Cardiac muscle cell (in vitro differentiated cells and primary cell): ENCODE results near the gene CACNB4. TPM values are rescaled to one million over a fixed set of nuclear protein-coding genes. Genes with fewer than 3 reads are reported as not detected.

Source experiments
- DNase-seq, 2 donors: peaks; one replicate each; pipeline versions ENCODE4 v3.0.0 to v3.0.0-alpha.2; 2010 to 2017; ENCODE audit warnings: low read depth in 1 of 2, low spot score in 1 of 2
- H3K27ac ChIP-seq: fragments of 200-600 bp; sonication (generic); 2 replicates; pipeline ENCODE4 v1.5.1; 2016
- H3K27me3 ChIP-seq: fragments of 200-600 bp; sonication (generic); 2 replicates; pipeline ENCODE4 v1.6.0; 2016; ENCODE audit warnings: control low read depth
- H3K36me3 ChIP-seq: fragments of 200-600 bp; sonication (generic); 2 replicates; pipeline ENCODE4 v1.5.1; 2016; ENCODE audit warnings: control low read depth
- H3K4me1 ChIP-seq: fragments of 200-600 bp; sonication (generic); 2 replicates; pipeline ENCODE4 v1.8.1; 2017; ENCODE audit warnings: low read depth, mild to moderate bottlenecking, mixed run types
- H3K4me3 ChIP-seq: fragments of 200-600 bp; sonication (generic); 2 replicates; pipeline ENCODE4 v1.5.1; 2016; ENCODE audit warnings: mild to moderate bottlenecking
- H3K9me3 ChIP-seq: fragments of 200-600 bp; sonication (generic); 2 replicates; pipeline ENCODE4 v1.5.1; 2017; ENCODE audit warnings: low read depth, mild to moderate bottlenecking, control low read depth
- polyA plus RNA-seq: library from polyadenylated mRNA; unstranded; fragments of >200 nt; fragmentation: Nextera tagmentation; extraction: Ambion mirVana; gene quantifications from 2 replicates; pipeline ENCODE4 v1.2.1, GENCODE V29; 2016
- total RNA-seq: library from RNA; depleted of rRNA; stranded (reverse); fragments of >200 nt; gene quantifications from 2 replicates; pipeline ENCODE4 v1.2.3, GENCODE V29; 2016
- TF ChIP-seq, protein P1 (sequence below): IDR thresholded peaks from 2 replicates; pipeline ENCODE4 v1.5.1; 2012; ENCODE audit warnings: low read depth, mild to moderate bottlenecking, low read length

CACNB4 gene
- total and polyA plus RNA-seq, 2 experiments from 2014 or later: 0.09 to 0.18 TPM

DNA sequence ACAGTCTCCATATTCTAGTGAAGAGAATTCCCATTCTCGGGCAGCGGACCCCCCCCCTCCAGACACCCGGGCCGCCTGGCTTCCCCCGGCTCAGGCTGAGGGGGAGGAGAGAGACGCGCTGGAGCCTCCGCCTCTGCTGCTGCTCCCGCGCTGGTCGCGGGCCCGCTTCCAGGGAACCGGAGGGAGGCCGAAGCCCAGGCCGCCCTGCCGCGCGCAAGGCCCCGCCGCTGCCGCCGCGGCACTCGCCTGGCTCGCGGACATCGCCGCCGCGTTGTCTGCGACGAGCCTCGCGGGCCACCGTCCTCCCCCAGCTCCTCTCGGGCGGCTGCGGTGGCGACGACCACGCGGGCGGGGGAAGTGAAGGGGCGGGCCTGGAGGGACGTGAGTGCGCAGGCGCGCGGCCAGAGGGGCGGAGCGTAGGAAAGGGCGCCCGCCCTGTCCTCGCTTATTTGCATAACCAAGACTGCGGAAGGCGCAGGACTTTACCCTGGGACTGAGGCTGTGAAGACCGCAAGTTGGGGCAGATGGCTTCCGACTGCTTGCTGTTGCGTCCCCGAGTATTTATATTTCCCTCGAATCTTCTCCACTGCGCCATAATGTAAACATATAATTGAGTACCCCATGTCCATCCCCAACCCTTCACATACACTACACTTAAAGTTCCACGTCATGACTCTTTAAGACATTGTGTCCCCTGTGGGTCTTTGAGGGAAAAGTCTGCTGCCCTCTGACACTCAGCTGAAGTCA lies 270.5 kb downstream of the CACNB4 start, which contains the start of gene ARL5A:
Gene ARL5A, minus strand, starts transcription at position 279 of the 747 bp plus-strand sequence. Its CDS starts 245 bp downstream, at position 34.
- peak within 1 kb of the TSS; percentile 93 for H3K27ac ChIP-seq
- TF ChIP-seq, protein P1, sequence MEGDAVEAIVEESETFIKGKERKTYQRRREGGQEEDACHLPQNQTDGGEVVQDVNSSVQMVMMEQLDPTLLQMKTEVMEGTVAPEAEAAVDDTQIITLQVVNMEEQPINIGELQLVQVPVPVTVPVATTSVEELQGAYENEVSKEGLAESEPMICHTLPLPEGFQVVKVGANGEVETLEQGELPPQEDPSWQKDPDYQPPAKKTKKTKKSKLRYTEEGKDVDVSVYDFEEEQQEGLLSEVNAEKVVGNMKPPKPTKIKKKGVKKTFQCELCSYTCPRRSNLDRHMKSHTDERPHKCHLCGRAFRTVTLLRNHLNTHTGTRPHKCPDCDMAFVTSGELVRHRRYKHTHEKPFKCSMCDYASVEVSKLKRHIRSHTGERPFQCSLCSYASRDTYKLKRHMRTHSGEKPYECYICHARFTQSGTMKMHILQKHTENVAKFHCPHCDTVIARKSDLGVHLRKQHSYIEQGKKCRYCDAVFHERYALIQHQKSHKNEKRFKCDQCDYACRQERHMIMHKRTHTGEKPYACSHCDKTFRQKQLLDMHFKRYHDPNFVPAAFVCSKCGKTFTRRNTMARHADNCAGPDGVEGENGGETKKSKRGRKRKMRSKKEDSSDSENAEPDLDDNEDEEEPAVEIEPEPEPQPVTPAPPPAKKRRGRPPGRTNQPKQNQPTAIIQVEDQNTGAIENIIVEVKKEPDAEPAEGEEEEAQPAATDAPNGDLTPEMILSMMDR: no peak
- peak; percentile 97 to 98 for DNase-seq
- peak within 1 kb of the TSS; percentile 83 for H3K4me3 ChIP-seq
- H3K36me3 ChIP-seq: no peaks in the 10 kb centered on the region
- H3K27me3 ChIP-seq: no peaks in the 10 kb centered on the region
- H3K9me3 ChIP-seq: no peaks in the 10 kb centered on the region
- H3K4me1 ChIP-seq: peaks cover 23% of the 10 kb centered on the region

DNA sequence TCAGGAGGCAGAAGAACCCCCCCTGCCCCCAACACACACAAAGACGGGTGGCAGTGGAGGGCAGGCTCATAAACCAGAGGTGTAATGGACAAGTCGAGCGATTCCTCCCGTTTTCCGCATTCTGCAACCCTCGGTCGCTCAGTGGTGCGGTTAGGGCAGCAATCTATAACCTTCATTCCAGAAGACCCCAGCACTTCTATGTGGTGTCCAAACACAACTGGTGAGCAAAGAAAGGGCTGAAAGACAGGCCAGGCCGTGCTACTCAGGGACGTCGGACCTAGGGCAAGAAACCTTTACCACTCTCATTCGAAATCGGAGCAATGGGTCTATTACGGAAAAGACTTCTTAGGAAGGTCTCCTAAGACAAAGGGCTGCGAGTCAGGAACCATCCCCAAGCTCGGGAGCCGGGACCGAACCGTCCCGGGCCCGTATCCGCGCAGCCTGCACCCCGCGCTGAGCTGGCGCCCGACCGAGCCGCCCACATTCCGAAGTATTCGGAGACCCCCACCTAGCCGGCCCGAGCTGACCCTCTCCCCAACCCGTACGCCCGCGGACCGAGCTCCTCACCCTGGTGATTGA lies 271.2 kb downstream of the CACNB4 start:
- H3K4me1 ChIP-seq: peaks cover 25% of the 10 kb centered on the region
- H3K27ac ChIP-seq: peak overlapping the region; percentile 93
- TF ChIP-seq, protein P1: no peak
- H3K9me3 ChIP-seq: no peaks in the 10 kb centered on the region
- H3K4me3 ChIP-seq: peak overlapping the region; percentile 83
- H3K27me3 ChIP-seq: no peaks in the 10 kb centered on the region
- H3K36me3 ChIP-seq: no peaks in the 10 kb centered on the region
- DNase-seq: peak; percentile 35 to 40

DNA sequence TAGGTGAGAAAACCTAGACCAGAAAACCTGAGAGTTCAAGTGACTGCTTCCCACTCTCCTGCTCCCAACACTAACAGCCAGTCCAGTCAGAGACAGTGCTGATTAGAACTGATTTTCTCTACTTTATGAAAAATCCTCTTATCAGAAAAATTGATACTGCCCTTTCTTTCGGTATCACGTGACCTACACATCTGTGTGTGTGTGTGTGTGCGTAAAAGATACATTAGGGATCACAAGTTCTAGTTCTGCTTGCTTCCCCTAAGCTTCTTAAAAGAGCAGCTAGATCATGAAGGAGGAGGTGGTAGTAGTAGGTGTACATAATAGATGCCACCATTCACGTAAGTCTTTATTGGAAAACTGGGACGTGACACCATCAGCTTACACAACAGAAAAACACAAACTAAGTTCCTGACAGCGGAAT lies 272.1 kb downstream of the CACNB4 start:
- DNase-seq: peak; percentile 12 to 23
- Histone ChIP-seq H3K9me3 (no peaks in the 10 kb centered on the region), H3K27ac (peak overlapping the region; percentile 93), H3K27me3 (no peaks in the 10 kb centered on the region), H3K36me3 (no peaks in the 10 kb centered on the region), H3K4me3 (peak overlapping the region; percentile 83), H3K4me1 (peaks cover 25% of the 10 kb centered on the region)
- TF ChIP-seq, protein P1: no peak

DNA sequence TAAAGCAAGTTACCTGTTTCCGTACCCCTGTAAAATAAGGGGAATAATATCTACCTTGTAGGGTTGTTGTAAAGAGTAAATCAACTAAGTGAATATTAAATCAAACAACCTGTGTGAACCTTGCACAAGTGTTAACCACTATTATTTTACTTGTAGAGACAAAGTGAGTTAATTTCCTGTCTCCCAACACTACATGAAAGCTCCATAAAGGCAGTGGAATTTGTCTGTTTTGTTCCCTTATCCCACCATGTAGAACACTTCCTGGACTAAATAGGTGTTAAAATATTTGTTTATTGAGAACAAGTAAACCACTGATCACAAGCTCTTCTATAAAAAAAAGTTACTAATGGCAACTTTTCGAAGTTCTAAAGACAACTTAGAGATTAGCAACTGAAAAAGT lies 274.0 kb downstream of the CACNB4 start:
- Histone ChIP-seq H3K27ac (peak overlapping the region; percentile 19), H3K36me3 (no peaks in the 10 kb centered on the region), H3K27me3 (no peaks in the 10 kb centered on the region), H3K4me1 (peaks cover 25% of the 10 kb centered on the region), H3K9me3 (no peaks in the 10 kb centered on the region), H3K4me3 (no peak overlapping the region)
- TF ChIP-seq, protein P1: no peak
- DNase-seq: no peak

DNA sequence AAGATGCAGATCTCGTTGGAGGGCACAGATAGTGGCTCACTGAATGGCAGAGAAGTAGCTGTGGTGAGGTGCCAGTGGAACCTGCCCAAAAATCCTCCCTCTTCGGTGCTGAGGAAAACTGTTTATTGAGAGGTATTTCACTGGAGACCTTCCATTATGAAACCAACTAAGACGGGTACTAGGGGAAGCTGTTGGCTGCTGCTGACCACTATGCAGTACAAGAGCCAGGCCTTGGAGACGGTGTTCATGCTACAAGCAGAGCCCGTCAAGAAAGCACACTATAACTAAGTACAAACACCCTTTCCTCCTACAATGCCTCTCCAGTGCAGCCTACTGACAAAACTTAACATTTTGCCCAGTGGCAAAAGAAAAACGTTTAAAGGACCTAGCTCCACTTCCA lies 275.2 kb downstream of the CACNB4 start:
- H3K9me3 ChIP-seq: no peaks in the 10 kb centered on the region
- H3K27ac ChIP-seq: peak overlapping the region; percentile 8
- no peak overlapping the region for H3K4me3 ChIP-seq
- peak in 1 of 2 donors; percentile 17 for DNase-seq
- H3K27me3 ChIP-seq: no peaks in the 10 kb centered on the region
- no peaks in the 10 kb centered on the region for H3K36me3 ChIP-seq
- TF ChIP-seq, protein P1: no peak
- peaks cover 25% of the 10 kb centered on the region for H3K4me1 ChIP-seq
